Astrocyte (in vitro differentiated cells and primary cell): ENCODE results near the gene JHY. TPM values are rescaled to one million over a fixed set of nuclear protein-coding genes. Genes with fewer than 3 reads are reported as not detected.

Experiments
- DNase-seq: peaks from one replicate; pipeline ENCODE4 v3.0.0-alpha.2; 2010; ENCODE audit warnings: low read depth
- FAIRE-seq: peaks from 2 replicates; lab custom pipeline; 2011; peaks lifted over from hg19 to GRCh38; lab: Jason Lieb, UNC
- H2AFZ ChIP-seq: 2 replicates; pipeline ENCODE4 v1.6.0; 2012; ENCODE audit warnings: low read depth, low read length, inconsistent platforms
- H3K27ac ChIP-seq: 2 replicates; pipeline ENCODE4 v1.5.1; 2011; ENCODE audit warnings: low read depth, low read length, inconsistent platforms
- H3K27me3 ChIP-seq: 2 replicates; pipeline ENCODE4 v1.6.0; 2011; ENCODE audit warnings: low read length, inconsistent platforms; ENCODE audit not compliant: insufficient read depth
- H3K36me3 ChIP-seq: 2 replicates; pipeline ENCODE4 v1.5.1; 2011; ENCODE audit warnings: low read length, inconsistent platforms; ENCODE audit not compliant: insufficient read depth
- H3K4me1 ChIP-seq: 2 replicates; pipeline ENCODE4 v1.5.1; 2011; ENCODE audit warnings: low read length, inconsistent platforms; ENCODE audit not compliant: insufficient read depth
- H3K4me2 ChIP-seq: 2 replicates; pipeline ENCODE4 v1.6.0; 2012; ENCODE audit warnings: low read length, inconsistent platforms
- H3K4me3 ChIP-seq: 2 replicates; pipeline ENCODE4 v1.5.1; 2011; ENCODE audit warnings: low read depth, mild to moderate bottlenecking, low read length, inconsistent platforms; ENCODE audit not compliant: insufficient read depth
- H3K79me2 ChIP-seq: 2 replicates; pipeline ENCODE4 v1.6.0; 2012; ENCODE audit warnings: mild to moderate bottlenecking, low read length, inconsistent platforms; ENCODE audit not compliant: insufficient read depth
- H3K9ac ChIP-seq: 2 replicates; pipeline ENCODE4 v1.6.0; 2012; ENCODE audit warnings: mild to moderate bottlenecking, low read length, inconsistent platforms
- H3K9me3 ChIP-seq: 2 replicates; pipeline ENCODE4 v1.5.1; 2012; ENCODE audit warnings: low read depth, mild to moderate bottlenecking, low read length, inconsistent platforms; ENCODE audit not compliant: insufficient read depth
- H4K20me1 ChIP-seq: 2 replicates; pipeline ENCODE4 v1.6.0; 2012; ENCODE audit warnings: low read length, inconsistent platforms; ENCODE audit not compliant: insufficient read depth
- H3K27ac Mint-ChIP-seq: one replicate; pipeline ENCODE4 v1.8.0; 2021; ENCODE audit warnings: mild to moderate bottlenecking, mixed read lengths; ENCODE audit not compliant: unreplicated experiment
- H3K27me3 Mint-ChIP-seq: one replicate; pipeline ENCODE4 v1.8.0; 2021; ENCODE audit warnings: low read depth, mixed read lengths; ENCODE audit not compliant: unreplicated experiment
- H3K36me3 Mint-ChIP-seq: one replicate; pipeline ENCODE4 v1.8.0; 2021; ENCODE audit warnings: low read depth, mixed read lengths; ENCODE audit not compliant: unreplicated experiment
- H3K4me1 Mint-ChIP-seq: one replicate; pipeline ENCODE4 v1.8.0; 2021; ENCODE audit warnings: low read depth, mixed read lengths; ENCODE audit not compliant: unreplicated experiment
- H3K4me3 Mint-ChIP-seq: one replicate; pipeline ENCODE4 v1.8.0; 2021; ENCODE audit warnings: mild to moderate bottlenecking, moderate library complexity, mixed read lengths; ENCODE audit not compliant: unreplicated experiment
- H3K9me3 Mint-ChIP-seq: one replicate; pipeline ENCODE4 v1.8.0; 2021; ENCODE audit warnings: mild to moderate bottlenecking, mixed read lengths; ENCODE audit not compliant: unreplicated experiment
- CTCF ChIP-seq: IDR thresholded peaks from 2 replicates; pipeline ENCODE4 v1.5.1; 2011; ENCODE audit warnings: low read depth, mild to moderate bottlenecking, inconsistent platforms, low read length, moderate library complexity; ENCODE audit not compliant: insufficient read depth
- EZH2 ChIP-seq: IDR thresholded peaks from 2 replicates; pipeline ENCODE4 v1.6.1; 2012; ENCODE audit warnings: mild to moderate bottlenecking, low read length, inconsistent platforms; ENCODE audit not compliant: insufficient read depth
- total RNA-seq: library from RNA; stranded (reverse); gene quantifications from 2 replicates; pipeline ENCODE4 v1.2.1, GENCODE V29; 2021

Gene JHY
- total RNA-seq, 1 donor from 2014 or later: 2.7 TPM

- Mint-ChIP-seq H3K4me3 (no peak overlapping the region), H3K27me3 (no peaks in the 10 kb centered on the region), H3K9me3 (no peaks in the 10 kb centered on the region), H3K4me1 (peaks cover 21% of the 10 kb centered on the region), H3K27ac (peak overlapping the region; percentile 42), H3K36me3 (no peaks in the 10 kb centered on the region)
- Histone ChIP-seq H3K4me2 (peak overlapping the region; percentile 70), H3K9ac (peak overlapping the region; percentile 47), H3K4me1 (peaks cover 21% of the 10 kb centered on the region), H4K20me1 (no peaks in the 10 kb centered on the region), H3K9me3 (no peaks in the 10 kb centered on the region), H3K79me2 (no peaks in the 10 kb centered on the region), H3K27me3 (no peaks in the 10 kb centered on the region), H3K4me3 (no peak overlapping the region), H3K36me3 (no peaks in the 10 kb centered on the region), H3K27ac (peak overlapping the region; percentile 76), H2AFZ (peak overlapping the region; percentile 68)
- FAIRE-seq (peak; percentile 60), DNase-seq (peak; percentile 68)
- TF ChIP-seq CTCF: no peak
- TF ChIP-seq EZH2: no peak
Measured at GRCh38 chr11:122850076-122850631, 32.4 kb upstream of the JHY start.

GRCh38 chr11:122851366-122851966, 31.1 kb upstream of the JHY start:
- Histone ChIP-seq H4K20me1 (no peaks in the 10 kb centered on the region), H3K36me3 (no peaks in the 10 kb centered on the region), H3K4me2 (no peak overlapping the region), H2AFZ (no peak overlapping the region), H3K9me3 (no peaks in the 10 kb centered on the region), H3K4me3 (no peak overlapping the region), H3K9ac (no peak overlapping the region), H3K79me2 (no peaks in the 10 kb centered on the region), H3K4me1 (peaks cover 28% of the 10 kb centered on the region), H3K27me3 (no peaks in the 10 kb centered on the region), H3K27ac (no peak overlapping the region)
- no peaks in the 10 kb centered on the region for H3K36me3 Mint-ChIP-seq
- TF ChIP-seq CTCF (no peak), EZH2 (no peak)
- DNase-seq (no peak), FAIRE-seq (no peak)
- no peak overlapping the region for H3K27ac Mint-ChIP-seq
- no peak overlapping the region for H3K4me3 Mint-ChIP-seq
- no peaks in the 10 kb centered on the region for H3K27me3 Mint-ChIP-seq
- peaks cover 28% of the 10 kb centered on the region for H3K4me1 Mint-ChIP-seq
- H3K9me3 Mint-ChIP-seq: no peaks in the 10 kb centered on the region
